Ramos (cell line): ENCODE measurements around the gene HOXC13.

Source experiments
- in situ Hi-C: fragments of 300-500 bp; cut with MboI; formaldehyde crosslinking; loops from one replicate; pipeline ENCODE4 v1.14.3; 2022; ENCODE audit warnings: low sequenced_read_pairs; ENCODE audit not compliant: unreplicated experiment

The HOXC13 gene

DNA sequence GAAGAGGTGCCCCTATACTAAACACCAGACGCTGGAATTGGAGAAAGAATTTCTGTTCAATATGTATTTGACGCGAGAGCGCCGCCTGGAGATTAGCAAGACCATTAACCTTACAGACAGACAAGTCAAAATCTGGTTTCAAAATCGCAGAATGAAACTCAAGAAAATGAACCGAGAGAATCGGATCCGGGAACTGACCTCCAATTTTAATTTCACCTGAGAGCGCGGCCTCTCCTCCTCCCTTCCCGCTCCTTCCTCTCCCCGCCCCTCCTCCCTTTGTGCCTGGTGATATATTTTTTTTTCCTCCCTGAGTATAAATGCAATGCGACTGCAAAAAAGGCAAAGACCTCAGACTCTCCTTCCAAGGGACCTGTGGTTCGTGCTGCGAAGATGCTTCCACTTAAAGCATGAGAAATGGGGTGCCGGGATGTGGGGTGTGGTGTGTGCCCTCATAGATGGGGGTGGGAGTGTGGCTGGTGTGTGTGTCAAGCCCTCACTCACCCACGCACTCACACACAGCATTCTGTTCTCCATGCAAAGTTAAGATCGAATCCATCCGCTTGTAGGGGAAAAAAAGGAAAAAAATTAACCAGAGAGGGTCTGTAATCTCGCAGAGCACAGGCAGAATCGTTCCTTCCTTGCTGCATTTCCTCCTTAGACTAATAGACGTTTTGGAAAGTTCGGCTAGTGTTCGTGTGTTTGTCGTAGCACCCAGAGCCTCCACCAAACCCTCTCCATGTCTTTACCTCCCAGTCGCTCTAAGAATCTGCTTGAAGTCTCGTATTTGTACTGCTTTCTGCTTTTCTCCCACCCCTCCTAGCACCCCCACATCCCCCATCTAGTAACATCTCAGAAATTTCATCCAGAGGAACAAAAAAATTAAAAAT is 50.8 kb downstream of the HOXC13 start:
- in situ Hi-C loops: loop anchor here (10.0 to 25.0 kb wide), 3 partner anchors 215 to 373 kb away; partner anchors contain the start of gene GPR84

DNA sequence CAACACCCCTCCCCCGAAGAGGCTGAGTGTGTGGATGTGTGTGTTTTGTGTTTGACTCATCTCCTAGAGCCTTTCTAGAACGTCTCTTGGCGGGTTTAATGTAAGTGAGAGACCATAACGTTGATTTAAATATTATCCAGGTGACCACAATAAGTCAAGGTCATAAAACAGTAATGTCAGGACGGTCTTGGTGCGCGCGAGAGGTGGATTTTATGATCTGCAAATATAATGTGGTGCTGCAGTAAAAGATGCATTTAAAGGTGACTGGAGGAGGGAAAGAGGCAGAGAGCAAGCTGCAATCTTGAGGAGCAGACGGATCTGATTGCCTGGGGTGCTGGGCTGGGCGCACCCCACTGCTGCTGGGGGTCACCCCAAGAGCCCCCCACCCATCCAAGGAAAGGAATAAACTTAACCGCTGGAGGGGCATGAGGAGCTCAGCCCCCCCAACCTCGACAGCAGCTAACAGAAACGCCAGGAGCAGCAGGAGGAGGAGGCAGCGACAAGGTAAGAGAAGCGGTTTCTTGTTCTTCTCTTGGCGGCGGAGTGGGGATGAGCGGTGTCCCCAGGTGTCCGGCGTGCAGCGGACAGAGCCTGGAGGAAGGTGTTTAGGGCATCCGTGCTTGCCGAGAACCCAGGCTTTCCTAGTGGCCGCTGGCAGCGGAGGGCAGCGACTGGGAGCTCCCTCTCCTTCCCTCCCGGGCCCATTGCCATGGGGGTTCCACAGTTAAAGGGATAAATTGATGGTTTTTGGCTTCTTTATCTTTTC is 51.9 kb downstream of the HOXC13 start:
- in situ Hi-C loops: loop anchor here (10.0 to 25.0 kb wide), 2 partner anchors 214 to 372 kb away; partner anchors contain the start of gene GPR84

DNA sequence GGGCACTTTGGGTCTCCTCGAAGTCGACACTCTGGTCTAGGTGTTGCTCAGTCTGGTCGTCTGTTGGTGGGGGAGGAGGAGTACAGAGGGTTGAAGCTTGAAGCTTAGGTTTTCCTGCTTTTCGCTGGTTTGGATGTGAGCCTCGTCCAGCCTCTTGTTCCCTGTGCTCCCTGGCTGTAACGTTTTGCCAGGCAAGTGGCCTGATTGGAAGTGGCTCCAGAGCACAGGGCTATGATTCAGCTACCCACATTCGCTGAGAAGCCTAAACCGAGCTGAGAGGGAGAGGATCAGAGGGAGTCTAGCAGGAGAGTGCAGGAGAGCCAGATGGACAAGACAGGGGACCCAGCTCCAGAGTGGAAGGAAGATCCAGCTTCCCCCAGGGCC is 52.4 kb downstream of the HOXC13 start:
- in situ Hi-C loops: loop anchor here (10.0 to 25.0 kb wide), 2 partner anchors 214 to 371 kb away; partner anchors contain the start of gene GPR84

DNA sequence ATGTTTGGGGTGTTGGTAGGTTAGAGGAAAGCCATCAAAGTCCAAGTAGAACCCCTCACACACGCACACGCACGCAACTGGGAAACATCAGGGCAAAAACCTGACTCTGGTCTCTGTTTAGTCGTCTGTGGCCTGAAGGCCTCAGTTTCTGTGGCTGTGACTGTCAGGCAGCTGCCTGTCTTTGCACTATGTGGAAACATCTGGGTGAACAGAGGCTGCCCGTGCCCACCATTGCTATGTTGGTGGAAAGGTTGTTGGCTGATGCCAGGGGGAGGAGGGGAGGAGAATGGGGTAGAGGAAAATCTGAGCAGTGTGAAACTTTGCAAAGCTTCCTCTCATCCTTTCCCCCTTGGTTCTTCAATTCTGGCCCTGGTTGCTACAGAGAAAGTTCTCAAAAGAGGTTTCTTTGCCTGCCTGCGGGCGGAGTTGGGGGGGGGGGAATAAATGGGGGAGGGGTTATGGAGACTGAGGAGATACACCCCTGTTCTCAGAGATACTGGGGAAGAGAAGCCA is 53.8 kb downstream of the HOXC13 start:
- in situ Hi-C loops: loop anchor here (10.0 to 25.0 kb wide), 2 partner anchors 212 to 370 kb away; partner anchors contain the start of gene GPR84

DNA sequence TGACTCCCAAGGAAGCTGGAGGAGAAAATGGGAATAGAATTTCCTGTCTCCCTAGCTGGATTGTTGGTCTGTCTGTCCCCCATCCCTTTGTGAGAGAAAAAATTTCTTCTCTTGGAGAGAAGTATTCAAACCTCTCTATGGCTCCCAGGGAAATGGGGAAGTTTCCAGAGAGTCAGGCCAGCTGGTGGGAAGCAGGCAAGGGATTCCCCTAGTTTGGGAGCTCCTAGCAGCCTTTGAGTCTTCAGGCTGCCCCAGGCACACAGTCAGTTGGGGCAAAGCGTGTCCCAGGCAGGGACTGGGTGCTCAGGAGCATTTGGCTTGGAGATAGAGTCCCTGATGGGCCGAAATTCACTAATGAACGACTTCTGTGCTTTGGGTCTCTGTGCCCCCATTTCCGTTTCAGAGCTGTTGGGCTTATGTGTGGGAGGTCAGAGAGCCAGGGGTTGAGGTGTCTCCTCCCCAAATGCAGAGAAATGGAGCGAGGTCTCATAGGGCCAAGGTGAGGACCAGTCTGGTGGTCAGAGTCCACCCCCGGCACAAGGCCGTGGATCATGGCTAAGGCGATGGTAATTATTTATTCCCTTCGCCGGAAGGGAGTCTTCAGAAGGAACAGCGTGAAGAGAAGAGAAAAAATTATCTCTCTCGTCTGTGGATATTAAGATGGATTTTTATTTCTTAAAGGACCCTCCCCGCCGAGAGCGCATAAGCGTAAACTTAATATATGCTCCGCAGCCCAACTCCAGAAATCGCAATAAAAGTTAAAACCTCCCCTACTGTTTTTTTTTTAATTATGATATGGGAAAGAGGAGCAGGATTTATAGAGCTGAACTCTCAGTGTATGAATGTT is 54.8 kb downstream of the HOXC13 start:
- in situ Hi-C loops: loop anchor here (10.0 to 25.0 kb wide), 2 partner anchors 211 to 369 kb away; partner anchors contain the start of gene GPR84

DNA sequence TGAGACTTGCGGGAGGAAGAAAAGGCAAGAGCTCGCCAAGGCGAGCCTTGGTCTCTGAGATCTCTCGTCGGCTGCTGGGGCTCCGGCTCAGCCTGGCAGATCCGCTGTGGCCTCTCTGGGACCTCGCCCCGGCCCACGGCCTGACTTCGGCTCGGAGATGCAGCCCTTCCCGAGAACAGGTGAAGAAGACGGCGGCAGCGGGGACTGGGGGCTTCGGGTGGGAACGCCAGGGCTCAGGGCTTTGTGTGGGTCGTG is 55.3 kb downstream of the HOXC13 start:
- in situ Hi-C loops: loop anchor here (10.0 to 25.0 kb wide), 2 partner anchors 211 to 368 kb away; partner anchors contain the start of gene GPR84

DNA sequence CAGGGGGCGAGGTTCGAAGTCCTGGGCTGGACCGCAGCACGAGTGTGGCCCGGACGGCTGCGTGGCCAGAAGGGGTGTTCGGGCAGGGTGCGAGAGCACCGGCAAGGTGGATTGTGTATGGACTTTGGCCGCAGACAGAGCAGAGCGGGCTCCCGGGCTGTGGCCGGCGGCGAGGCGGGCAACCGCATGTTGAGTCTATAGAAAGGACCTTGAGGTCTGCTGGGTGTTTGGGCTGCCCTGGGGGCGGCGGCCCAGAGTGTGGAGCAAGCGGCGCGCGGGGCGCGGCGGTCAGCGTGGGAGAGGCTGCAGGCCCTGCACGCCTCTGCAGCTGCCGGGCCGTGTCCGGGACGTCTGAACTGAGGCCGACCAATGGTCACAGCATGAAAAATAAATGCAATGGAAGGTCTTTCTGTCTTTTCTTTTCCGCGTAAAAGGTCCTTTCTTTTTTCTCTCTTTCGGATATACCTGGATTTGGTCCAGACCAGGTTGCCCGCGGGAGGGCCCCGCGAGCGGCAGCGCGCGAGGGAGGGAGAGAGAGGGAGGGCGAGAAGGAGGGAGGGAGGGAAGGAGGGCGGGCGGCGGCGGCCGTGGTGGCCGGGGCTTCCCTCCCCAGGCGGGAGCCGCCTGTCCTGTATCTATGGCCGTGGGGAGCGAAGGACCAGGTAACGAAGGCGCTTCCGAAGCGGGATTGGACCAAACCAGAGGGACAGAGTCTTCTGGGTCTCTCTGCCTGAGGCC is 55.8 kb downstream of the HOXC13 start:
- in situ Hi-C loops: loop anchor here (10.0 to 25.0 kb wide), 2 partner anchors 210 to 368 kb away; partner anchors contain the start of gene GPR84

DNA sequence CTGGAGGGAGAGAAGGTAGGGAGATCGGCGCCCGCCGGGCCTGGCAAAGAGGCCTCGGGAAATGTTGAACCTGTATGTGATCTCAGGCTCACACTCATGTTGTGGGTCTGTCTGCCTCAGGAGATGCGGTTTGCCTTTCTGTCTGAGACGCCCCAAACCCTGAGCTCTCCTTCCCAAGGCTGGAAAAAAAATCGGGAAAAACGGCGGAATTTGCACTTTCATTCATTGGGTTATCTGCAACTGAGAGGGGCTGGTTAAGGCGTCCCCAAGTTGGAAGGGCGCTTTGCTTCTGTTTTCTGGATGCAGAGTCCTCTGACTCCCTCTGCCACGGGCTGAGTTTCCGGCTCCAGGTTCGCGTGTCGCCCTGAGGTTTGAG is 56.4 kb downstream of the HOXC13 start:
- in situ Hi-C loops: loop anchor here (10.0 to 25.0 kb wide), 2 partner anchors 210 to 367 kb away; partner anchors contain the start of gene GPR84

DNA sequence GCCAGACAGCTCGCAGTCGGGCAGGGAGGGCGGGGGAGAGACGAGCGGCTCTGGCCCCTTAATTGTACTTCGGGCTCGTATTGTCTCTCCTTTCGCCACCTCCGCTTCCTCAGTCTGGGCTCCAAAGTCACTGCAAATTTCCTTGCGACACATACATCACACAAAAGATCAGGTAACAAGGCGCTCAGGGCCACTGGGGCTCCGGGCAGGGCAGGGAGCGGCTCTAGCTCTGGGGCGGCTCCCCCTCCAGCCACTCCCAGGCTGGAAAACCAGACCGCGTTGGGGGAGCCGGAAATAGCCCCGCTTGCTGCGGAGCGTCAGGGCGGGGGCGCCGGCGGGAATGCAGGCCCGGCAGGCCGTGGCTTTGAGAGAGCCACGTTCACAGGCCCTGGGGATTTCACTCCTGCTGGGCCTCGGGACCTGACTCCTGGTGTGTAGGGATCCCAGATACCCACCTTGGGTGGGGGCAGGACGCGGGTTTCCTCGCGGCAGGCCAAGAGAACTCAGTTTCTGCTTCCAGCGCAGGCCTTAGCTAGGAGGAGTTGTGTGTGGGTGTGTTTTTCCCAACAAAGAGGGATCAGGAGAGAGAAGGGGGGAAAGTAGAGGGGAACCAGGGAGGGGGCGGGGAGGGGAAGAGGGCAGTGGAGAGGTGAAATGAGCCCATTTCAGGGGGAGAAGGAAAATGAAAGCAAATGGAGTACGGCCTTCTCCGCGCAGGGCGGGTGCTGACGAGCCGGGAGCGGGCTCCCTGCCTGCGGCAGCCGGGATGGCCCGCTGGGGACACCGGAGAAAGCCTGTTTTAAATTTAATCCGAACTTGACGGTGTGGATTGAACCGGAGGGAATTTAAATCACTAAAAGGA is 57.0 kb downstream of the HOXC13 start:
- in situ Hi-C loops: loop anchor here (10.0 to 25.0 kb wide), 2 partner anchors 209 to 367 kb away; partner anchors contain the start of gene GPR84
